Measurements from ENCODE around the gene ADCY9.
"Not testable (repeated sequence)": the region's sequence is repeated elsewhere in the genome, so short reads cannot be mapped to it uniquely, and the experiment has no call there.

The ADCY9 gene

DNA sequence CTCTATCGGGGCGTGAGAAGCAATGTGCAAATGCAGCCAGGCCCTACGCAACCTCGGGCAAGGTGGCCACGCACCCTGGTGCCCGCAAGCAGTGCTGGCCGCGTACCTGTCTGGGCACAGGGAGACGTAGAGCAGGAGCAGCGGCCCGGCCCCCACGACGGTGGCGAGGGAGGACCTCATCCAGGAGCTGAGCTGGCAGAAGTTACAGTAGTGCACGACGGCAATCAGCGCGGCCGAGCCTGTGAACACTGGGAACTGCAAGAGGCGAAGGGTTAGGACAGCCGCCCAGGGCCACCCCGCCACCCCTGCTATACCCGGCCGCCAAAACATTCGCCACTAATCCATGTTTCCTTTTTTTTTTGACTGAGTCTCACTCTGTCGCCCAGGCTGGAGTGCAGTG lies 138.9 kb downstream of the ADCY9 start:
- DNase-seq (ENCODE audit: low read depth in 2 of 2), result no peak

GRCh38 chr16:3974751-3975150 lies 141.5 kb downstream of the ADCY9 start:
- no peak for DNase-seq (ENCODE audit: low read depth in 2 of 2)

- DNase-seq (ENCODE audit: low read depth in 2 of 2), result no peak
Measured at GRCh38 chr16:3971706-3972105, 144.5 kb downstream of the ADCY9 start.

GRCh38 chr16:3971261-3971660 lies 145.0 kb downstream of the ADCY9 start:
- no peak for DNase-seq (ENCODE audit: low read depth in 2 of 2)

- no peak for DNase-seq (ENCODE audit: low read depth in 2 of 2)
Measured at GRCh38 chr16:3968551-3968950, 147.7 kb downstream of the ADCY9 start.

- DNase-seq (ENCODE audit: low read depth in 2 of 2), result no peak
Measured at GRCh38 chr16:3966681-3967080, 149.6 kb downstream of the ADCY9 start.

GRCh38 chr16:3965781-3966582 lies 150.3 kb downstream of the ADCY9 start:
- no peak for DNase-seq (ENCODE audit: low read depth in 2 of 2)

GRCh38 chr16:3965306-3965705 lies 150.9 kb downstream of the ADCY9 start:
- no peak for DNase-seq (ENCODE audit: low read depth in 2 of 2)

GRCh38 chr16:3964686-3965290 lies 151.5 kb downstream of the ADCY9 start:
- DNase-seq (ENCODE audit: low read depth in 2 of 2), result no peak

- no peak for DNase-seq (ENCODE audit: low read depth in 2 of 2)
Measured at GRCh38 chr16:3963886-3964685, 152.2 kb downstream of the ADCY9 start.

DNA sequence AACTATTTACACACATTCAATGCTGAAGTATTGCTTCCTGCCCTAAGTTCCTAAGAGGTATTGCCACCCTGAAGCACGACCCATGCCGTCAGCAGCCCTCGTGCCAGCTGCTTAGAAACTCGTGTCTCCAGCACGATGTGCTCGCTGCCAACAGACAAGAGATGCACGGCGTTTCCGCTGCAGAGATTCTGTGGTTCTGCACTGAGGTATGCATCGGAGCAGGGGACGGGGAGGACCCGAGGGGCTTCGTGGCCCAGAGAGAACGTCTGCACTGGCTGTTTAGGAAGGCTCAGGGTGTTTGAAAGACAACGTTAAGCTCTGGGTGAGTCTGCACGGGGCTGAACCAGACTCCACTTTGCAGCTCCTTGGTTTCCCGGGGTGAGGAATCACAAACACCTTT lies 153.0 kb downstream of the ADCY9 start:
- DNase-seq (ENCODE audit: low read depth in 2 of 2), result no peak

DNA sequence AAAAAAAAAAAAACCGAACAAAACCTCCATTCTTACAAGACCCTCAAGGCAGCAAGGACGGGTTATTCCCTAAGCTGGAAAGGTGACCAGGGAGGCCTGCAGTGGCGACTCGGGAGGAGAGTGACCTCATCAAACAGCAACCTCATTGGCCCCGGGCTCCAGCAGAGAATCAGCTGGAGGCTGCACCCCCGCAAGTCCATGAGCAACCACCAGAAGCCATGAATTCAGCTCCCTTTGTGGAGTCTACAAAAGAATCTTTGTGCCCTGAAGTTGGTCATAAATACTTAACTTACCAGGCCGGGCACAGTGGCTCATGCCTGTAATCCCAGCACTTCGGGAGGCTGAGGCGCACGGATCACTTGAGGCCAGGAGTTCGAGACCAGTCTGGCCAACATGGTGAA lies 154.8 kb downstream of the ADCY9 start:
- DNase-seq (ENCODE audit: low read depth in 2 of 2), result no peak

DNA sequence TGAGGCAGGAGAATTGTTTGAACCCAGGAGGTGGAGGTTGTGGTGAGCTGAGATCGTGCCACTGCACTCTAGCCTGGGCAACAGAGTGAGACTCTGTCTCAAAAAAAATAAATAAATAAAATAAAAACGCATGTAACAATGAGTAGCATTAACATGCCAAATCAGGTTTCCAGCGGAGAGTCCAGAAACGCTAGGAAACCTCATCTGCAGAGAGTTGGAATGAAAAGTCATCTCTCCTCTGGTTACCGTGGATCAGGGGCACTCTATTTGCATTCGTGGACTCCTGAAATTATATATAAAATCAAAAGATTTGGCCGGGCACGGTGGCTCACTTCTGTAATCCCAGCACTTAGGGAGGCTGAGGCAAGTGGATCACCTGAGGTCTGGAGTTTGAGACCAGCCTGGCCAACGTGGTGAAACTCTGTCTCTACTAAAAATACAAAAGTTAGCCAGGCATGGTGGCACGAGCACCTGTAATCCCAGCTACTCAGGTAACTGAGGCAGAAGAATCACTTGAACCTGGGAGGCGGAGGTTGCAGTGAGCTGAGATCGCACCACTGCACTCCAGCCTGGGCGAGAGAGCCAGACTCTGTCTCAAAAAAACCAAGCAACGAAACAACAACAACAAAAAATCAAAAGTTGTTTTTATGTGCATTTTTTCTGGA lies 156.2 kb downstream of the ADCY9 start:
- DNase-seq (ENCODE audit: low read depth in 2 of 2), result not testable (repeated sequence)

- no peak for DNase-seq (ENCODE audit: low read depth in 2 of 2)
Measured at GRCh38 chr16:3959148-3959547, 157.1 kb downstream of the ADCY9 start.

DNA sequence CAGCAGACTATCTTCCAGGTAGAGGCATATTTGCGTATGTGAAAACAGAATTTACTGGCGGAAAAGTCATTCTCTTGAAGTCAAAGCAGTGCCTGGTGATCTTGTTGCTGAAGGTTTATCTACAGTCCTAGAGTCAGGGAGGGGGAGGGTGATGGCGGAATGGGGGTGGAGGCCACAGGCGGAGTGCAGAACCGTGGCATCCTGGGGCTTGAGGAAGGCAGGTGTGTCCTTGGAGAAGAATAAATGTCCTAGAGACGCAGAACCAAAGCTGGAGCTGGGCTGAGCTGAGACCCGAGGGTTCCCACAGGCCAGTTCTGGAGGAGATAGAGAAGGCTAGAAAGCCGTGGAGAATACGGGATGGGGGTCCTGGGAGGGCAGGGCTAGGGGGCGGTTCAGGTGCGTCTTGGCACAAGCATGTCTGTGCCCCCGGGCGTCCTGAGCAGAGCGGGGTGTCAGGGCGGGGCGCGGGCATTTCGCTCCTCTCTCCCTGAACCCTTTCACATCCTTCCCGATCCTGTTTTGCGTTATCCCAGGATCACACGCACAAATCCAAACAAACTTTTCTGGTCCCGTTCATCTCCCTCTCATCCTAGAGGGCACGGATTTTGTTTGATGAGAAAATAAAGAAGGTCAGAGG lies 158.8 kb downstream of the ADCY9 start:
- no peak for DNase-seq (ENCODE audit: low read depth in 2 of 2)

GRCh38 chr16:3954411-3954921 lies 161.8 kb downstream of the ADCY9 start:
- DNase-seq (ENCODE audit: low read depth in 2 of 2), result no peak

GRCh38 chr16:3953728-3954410 lies 162.4 kb downstream of the ADCY9 start:
- no peak for DNase-seq (ENCODE audit: low read depth in 2 of 2)

DNA sequence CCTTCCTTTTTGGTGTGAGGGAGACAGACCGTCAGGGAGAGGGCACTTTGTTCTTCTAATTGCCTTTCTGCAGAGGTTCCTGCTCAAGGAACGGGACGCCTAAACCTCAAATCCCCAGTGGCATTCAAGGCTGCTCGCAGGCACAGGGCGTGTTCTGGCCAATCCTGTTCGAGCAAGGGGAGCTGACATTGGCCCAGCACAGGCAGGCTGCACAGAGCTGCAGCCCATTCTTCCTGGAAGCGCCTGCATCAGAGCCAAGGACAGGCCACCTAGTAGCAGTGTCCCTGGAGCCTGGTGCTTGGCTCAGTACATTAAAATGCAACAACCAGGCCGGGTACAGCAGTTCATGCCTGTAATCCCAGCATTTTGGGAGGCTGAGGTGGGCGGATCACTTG lies 163.5 kb downstream of the ADCY9 start:
- DNase-seq (ENCODE audit: low read depth in 2 of 2), result no peak

- DNase-seq (ENCODE audit: low read depth in 2 of 2), result no peak
Measured at GRCh38 chr16:3951861-3952736, 164.1 kb downstream of the ADCY9 start.

- not testable (repeated sequence) for DNase-seq (ENCODE audit: low read depth in 2 of 2)
Measured at GRCh38 chr16:3951380-3951779, 164.9 kb downstream of the ADCY9 start.

All from stimulated activated CD4-positive, alpha-beta T cell treated with anti-CD3 and anti-CD28 coated beads, Interleukin-4, amount 100 ng/mL, for 48 hours (primary cell).